GM19351 (cell line): ENCODE results near the gene MIPEP.
"Not testable (repeated sequence)": the region's sequence is repeated elsewhere in the genome, so short reads cannot be mapped to it uniquely, and the experiment has no call there.

Source experiments
- ATAC-seq: cut with Tn5 transposase; IDR thresholded peaks from one replicate; pipeline ENCODE4 v1.9.1; 2021; ENCODE audit warnings: mild to moderate bottlenecking, moderate library complexity; ENCODE audit not compliant: unreplicated experiment

MIPEP gene

GRCh38 chr13:23889615-23890607, 711 bp upstream of the MIPEP start:
- peak; percentile 18 for ATAC-seq

GRCh38 chr13:23884361-23884760, 4.8 kb downstream of the MIPEP start:
- ATAC-seq, result not testable (repeated sequence)

- no peak for ATAC-seq
Measured at GRCh38 chr13:23883255-23883654, 5.9 kb downstream of the MIPEP start.

- not testable (repeated sequence) for ATAC-seq
Measured at GRCh38 chr13:23881402-23881800, 7.8 kb downstream of the MIPEP start.

- ATAC-seq, result not testable (repeated sequence)
Measured at GRCh38 chr13:23880493-23881401, 8.5 kb downstream of the MIPEP start.

GRCh38 chr13:23877286-23877685, 11.9 kb downstream of the MIPEP start:
- no peak for ATAC-seq

GRCh38 chr13:23876265-23876664, 12.9 kb downstream of the MIPEP start:
- ATAC-seq, result peak; percentile 62

GRCh38 chr13:23871616-23872220, 17.5 kb downstream of the MIPEP start:
- ATAC-seq, result no peak

- no peak for ATAC-seq
Measured at GRCh38 chr13:23870356-23871140, 18.7 kb downstream of the MIPEP start.

- no peak for ATAC-seq
Measured at GRCh38 chr13:23868521-23868920, 20.7 kb downstream of the MIPEP start.

GRCh38 chr13:23867027-23867491, 22.1 kb downstream of the MIPEP start:
- no peak for ATAC-seq

GRCh38 chr13:23866420-23867026, 22.7 kb downstream of the MIPEP start:
- ATAC-seq, result no peak

- no peak for ATAC-seq
Measured at GRCh38 chr13:23865906-23866305, 23.3 kb downstream of the MIPEP start.

- ATAC-seq, result no peak
Measured at GRCh38 chr13:23865026-23865425, 24.2 kb downstream of the MIPEP start.

- no peak for ATAC-seq
Measured at GRCh38 chr13:23861310-23861709, 27.9 kb downstream of the MIPEP start.

GRCh38 chr13:23859904-23860303, 29.3 kb downstream of the MIPEP start:
- ATAC-seq, result no peak

- ATAC-seq, result no peak
Measured at GRCh38 chr13:23859455-23859854, 29.7 kb downstream of the MIPEP start.

GRCh38 chr13:23858546-23858945, 30.7 kb downstream of the MIPEP start:
- ATAC-seq, result no peak

GRCh38 chr13:23856008-23856750, 33.0 kb downstream of the MIPEP start:
- ATAC-seq, result no peak
